GM19043 (cell line): ENCODE measurements around the gene PUDP.
"Not testable (repeated sequence)": the region's sequence is repeated elsewhere in the genome, so short reads cannot be mapped to it uniquely, and the experiment has no call there.

Experiments
- ATAC-seq: cut with Tn5 transposase; IDR thresholded peaks from one replicate; pipeline ENCODE4 v1.9.1; 2021; ENCODE audit warnings: low read depth; ENCODE audit not compliant: unreplicated experiment

PUDP gene

GRCh38 chrX:7147978-7148854 is at the start of gene PUDP:
Gene PUDP (minus strand): TSS chrX:7148153. CDS start chrX:7148113, 40 bp downstream.
- ATAC-seq = peak; percentile 58

GRCh38 chrX:7194606-7195005 is 46.7 kb upstream of the PUDP start:
- no peak for ATAC-seq

GRCh38 chrX:7192871-7193270 is 44.9 kb upstream of the PUDP start:
- ATAC-seq = no peak

DNA sequence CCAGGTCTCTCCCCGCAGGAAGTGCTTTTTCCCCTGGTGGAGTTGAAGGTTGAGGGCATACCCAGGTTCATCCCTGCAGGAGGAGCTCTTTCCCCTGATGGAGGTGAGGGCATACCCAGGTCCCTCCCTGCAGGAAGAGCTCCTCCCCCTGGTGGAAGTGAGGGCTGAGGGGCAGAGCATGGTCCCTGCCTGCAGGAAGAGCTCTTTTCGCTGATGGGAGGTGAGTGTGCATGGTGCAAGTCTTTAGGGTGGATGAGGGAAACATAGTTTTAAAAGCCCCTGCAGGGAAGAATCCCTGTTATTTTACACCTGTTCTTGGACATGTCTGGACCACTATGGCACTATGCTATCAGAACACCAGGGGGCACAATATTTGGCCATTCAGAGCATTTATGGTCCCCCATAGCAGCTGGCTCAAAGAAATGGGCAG is 43.7 kb upstream of the PUDP start:
- no peak for ATAC-seq

DNA sequence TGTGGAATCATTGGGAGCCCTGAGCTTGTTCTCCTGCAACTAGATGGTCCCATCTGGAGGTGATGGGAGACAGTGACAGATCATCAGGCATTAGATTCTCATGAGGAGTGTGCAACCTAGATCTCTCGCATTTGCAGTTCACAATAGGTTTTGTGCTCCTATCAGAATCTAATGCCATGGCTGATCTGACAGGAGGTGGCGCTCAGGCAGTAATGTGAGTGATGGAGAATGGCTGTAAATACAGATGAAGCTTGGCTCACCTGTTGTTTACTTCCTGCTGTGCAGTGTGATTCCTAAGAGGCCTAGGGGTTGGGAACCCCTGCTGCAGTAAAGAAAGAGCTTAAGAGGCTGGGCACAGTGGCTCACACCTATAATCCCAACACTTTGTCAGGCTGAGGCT is 42.2 kb upstream of the PUDP start:
- ATAC-seq = no peak

GRCh38 chrX:7188672-7189071 is 40.7 kb upstream of the PUDP start:
- ATAC-seq = no peak

GRCh38 chrX:7184816-7185215 is 36.9 kb upstream of the PUDP start:
- ATAC-seq = no peak

DNA sequence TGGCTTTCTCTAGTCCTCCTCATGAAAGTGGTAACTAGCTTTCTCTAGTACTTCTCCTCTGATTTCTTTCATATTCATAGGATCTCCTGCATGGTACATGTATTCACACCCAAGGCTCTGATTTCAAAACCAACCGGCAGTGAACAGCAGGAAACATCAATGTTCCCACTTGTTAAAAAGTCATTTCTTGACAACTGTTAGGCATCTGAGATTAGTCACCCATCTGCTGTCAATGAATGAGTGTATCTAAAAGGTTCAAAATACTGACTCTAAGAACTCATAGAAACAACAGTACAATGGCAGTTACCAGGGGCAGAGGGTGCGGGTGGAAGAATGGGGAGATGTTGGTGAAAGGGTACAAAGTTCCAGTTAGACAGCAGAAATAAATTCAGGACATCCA is 31.5 kb upstream of the PUDP start:
- ATAC-seq = no peak

- ATAC-seq = not testable (repeated sequence)
These were observed 30.9 kb upstream of the PUDP start for GRCh38 chrX:7178859-7179258.

- ATAC-seq = no peak
These were observed 22.9 kb upstream of the PUDP start for GRCh38 chrX:7170898-7171297.

DNA sequence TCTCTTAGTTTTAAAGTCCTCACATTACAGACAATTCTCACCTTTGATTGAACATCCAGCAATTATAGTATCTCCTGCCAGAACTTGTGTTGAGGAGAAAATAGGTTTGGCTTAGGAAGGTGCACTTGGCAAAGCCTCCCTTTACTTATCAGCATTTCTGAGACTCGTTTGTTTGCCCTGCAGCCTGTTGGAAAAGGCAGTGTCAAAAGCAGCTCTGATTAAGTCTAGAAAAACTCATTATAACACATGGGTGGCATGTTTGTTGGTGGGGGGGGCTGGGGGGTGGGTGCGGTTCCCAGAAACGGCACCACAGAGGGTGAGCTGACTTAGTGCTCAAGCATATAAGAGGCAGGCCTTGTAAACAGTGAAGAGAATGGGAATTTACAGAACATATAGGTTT is 21.7 kb upstream of the PUDP start:
- ATAC-seq = no peak

GRCh38 chrX:7168371-7168770 is 20.4 kb upstream of the PUDP start:
- no peak for ATAC-seq

DNA sequence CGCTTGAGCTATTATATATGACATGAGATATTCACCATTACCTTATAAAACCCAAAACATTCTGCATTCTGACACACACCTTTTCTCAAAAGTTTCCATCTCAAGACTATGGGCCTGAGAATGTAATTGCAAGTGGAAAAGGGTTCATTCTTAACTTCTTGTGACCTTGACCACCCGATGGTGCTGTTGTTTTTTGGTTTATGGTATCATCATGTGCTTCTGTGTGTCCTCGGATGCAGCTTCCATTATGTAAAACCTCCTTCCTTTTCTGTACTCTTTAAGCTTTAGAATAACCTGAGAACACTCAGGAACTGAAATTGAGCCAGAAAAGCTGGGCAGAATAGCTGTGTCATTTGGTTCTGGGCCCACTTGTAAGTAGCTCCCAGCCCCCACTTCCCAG is 16.2 kb upstream of the PUDP start:
- ATAC-seq = no peak

- ATAC-seq = no peak
These were observed 15.3 kb upstream of the PUDP start for GRCh38 chrX:7163146-7163677.

DNA sequence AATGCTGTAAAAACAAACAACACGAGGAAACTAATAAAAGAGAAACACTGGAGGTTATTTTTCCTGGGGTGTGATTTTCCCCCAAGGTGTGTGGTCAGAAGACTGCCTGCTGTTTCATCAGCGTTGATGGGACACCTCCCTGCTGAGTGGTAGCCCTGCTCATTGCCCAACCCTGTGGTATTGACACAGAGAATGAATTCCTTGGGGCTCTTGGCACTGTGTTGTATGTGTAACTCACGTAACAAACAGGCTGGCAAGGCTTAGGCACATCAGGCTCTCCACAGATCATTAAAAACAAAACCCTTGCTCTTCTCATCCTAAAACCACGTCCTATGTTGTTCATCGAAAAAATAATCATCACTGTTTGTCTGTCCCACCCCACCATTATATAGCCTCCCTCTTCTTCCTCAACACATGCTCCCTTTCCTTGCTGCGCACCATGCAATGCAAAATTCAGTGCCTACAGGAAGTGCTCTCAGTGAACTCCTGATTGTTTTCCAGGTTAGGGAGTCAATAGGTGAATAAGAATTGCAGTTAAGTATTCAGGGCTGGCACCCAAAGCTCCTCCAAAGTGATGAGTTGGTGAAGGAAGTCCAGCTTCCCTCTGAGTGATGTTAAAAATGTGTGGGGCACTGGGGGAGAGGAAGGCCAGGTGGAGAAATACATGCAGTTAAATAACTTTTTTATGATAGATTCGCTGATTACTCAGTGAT is 11.4 kb upstream of the PUDP start:
- no peak for ATAC-seq

DNA sequence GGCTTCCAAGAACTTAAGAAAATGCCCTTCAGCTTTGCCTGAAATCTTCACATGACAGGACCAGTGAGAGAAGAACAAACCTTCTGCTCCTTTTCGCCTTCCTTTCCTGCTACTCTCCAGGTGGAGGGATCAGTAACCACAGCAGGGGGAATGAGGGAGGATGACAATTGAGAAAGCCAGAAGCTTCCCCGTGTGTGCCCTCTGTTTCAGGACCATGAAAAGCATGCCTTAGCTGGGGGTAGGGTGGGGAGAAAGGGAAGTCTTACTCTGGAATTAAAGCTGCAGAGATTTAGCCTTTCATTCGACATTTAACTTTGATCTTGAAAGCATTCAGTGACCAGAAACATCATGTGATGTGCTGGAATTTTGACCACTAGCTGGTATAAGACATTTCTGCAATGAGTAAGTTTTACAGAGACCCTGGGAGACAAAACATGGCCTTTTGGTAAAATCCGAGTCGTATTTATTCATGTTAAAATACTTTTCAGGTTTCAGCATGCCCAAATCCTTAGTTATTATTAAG is 10.6 kb upstream of the PUDP start:
- no peak for ATAC-seq

DNA sequence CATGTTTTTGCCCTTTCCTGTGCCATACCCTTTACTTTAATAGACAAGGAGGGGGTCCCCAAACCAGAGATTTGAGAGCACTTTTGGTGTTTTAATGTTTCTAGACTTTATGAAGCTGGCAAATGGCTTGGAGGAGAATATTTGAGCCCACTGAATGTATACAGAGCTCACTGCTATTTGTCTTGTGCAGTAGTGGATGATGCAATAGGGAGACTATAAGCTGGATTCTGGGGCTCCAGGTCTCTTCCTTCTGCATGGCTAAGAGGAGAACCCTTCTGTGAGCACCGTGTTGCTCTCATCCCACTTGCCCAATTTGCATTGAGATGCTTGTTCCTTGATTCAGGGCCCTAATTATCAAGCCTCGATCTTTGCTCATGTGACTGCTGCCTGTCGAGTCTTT is 8.9 kb upstream of the PUDP start:
- ATAC-seq = no peak

DNA sequence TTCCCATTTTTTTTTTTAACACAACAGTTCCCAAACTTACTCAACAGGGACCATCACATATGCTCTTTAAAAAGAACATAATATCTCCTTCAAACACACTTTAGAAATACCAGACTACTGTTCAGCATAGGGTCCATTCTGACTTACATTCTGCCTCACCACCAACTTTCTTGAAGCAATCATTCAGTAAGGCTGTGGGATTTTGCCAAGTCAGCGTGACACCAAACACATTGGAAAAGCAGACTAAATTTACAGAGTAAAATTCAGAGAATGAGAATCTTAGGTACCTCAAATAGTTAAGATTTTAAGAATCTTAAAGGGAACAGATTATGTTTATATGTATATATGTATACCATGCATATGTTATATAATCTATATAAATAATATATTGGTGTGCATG is 7.2 kb upstream of the PUDP start:
- ATAC-seq = no peak

- no peak for ATAC-seq
These were observed 6.2 kb upstream of the PUDP start for GRCh38 chrX:7154041-7154597.

GRCh38 chrX:7153231-7153630 is 5.3 kb upstream of the PUDP start:
- ATAC-seq = no peak

GRCh38 chrX:7149411-7149810 is 1.5 kb upstream of the PUDP start:
- ATAC-seq = no peak
